Neural cell (in vitro differentiated cells): ENCODE measurements around the gene TDRD6.

Source experiments
- CTCF ChIP-seq: fragments of 450-650 bp; IDR thresholded peaks from 2 replicates; pipeline ENCODE4 v1.5.1; 2014; ENCODE audit warnings: antibody characterized with exemption, mild to moderate bottlenecking, moderate library complexity; ENCODE audit not compliant: poor library complexity, severe bottlenecking
- EP300 ChIP-seq: fragments of 450-650 bp; conservative IDR thresholded peaks from 2 replicates; pipeline ENCODE4 v1.6.1; 2014; ENCODE audit warnings: antibody characterized with exemption, mild to moderate bottlenecking, moderate library complexity; ENCODE audit not compliant: poor library complexity, severe bottlenecking
- EZH2 ChIP-seq: fragments of 200-600, 300-800 bp; shearing (Covaris generic), sonication (generic); IDR thresholded peaks from 2 replicates; pipeline ENCODE4 v1.6.1; 2014; ENCODE audit warnings: antibody characterized with exemption, low read length, borderline replicate concordance, mild to moderate bottlenecking; ENCODE audit not compliant: insufficient read depth, poor library complexity, severe bottlenecking
- MXI1 ChIP-seq: fragments of 450-650 bp; conservative IDR thresholded peaks from 2 replicates; pipeline ENCODE4 v1.6.1; 2014; ENCODE audit warnings: antibody characterized with exemption, mild to moderate bottlenecking; ENCODE audit not compliant: poor library complexity, severe bottlenecking
- POLR2AphosphoS5 ChIP-seq: IDR thresholded peaks from 2 replicates; pipeline ENCODE4 v1.6.1; 2012
- RAD21 ChIP-seq: fragments of 450-650 bp; conservative IDR thresholded peaks from 2 replicates; pipeline ENCODE4 v1.6.1; 2014; ENCODE audit warnings: antibody characterized with exemption, mild to moderate bottlenecking, moderate library complexity
- REST ChIP-seq: IDR thresholded peaks from 2 replicates; pipeline ENCODE4 v1.6.1; 2012; ENCODE audit warnings: borderline replicate concordance
- SMC3 ChIP-seq: fragments of 450-650 bp; conservative IDR thresholded peaks from 2 replicates; pipeline ENCODE4 v1.6.1; 2014; ENCODE audit warnings: antibody characterized with exemption, mild to moderate bottlenecking, moderate library complexity; ENCODE audit not compliant: poor library complexity
- TAF1 ChIP-seq: IDR thresholded peaks from 2 replicates; pipeline ENCODE4 v1.6.1; 2012; ENCODE audit warnings: low read depth

GRCh38 chr6:46684771-46685170 is 2.9 kb upstream of the TDRD6 start:
- TF ChIP-seq EZH2 (no peak), CTCF (no peak), REST (no peak), RAD21 (no peak), TAF1 (no peak), POLR2AphosphoS5 (no peak), SMC3 (no peak), EP300 (no peak), MXI1 (no peak)
